ENCODE results near the gene HLA-DMA. TPM values are rescaled to one million over a fixed set of nuclear protein-coding genes. Genes with fewer than 3 reads are reported as not detected.
A peak's percentile ranks its signal among the peaks of the same experiment; 100 is the strongest.

HLA-DMA gene
- total and polyA plus RNA-seq, 7 donors = 16.3 to 131 (median 22.2) TPM

DNA sequence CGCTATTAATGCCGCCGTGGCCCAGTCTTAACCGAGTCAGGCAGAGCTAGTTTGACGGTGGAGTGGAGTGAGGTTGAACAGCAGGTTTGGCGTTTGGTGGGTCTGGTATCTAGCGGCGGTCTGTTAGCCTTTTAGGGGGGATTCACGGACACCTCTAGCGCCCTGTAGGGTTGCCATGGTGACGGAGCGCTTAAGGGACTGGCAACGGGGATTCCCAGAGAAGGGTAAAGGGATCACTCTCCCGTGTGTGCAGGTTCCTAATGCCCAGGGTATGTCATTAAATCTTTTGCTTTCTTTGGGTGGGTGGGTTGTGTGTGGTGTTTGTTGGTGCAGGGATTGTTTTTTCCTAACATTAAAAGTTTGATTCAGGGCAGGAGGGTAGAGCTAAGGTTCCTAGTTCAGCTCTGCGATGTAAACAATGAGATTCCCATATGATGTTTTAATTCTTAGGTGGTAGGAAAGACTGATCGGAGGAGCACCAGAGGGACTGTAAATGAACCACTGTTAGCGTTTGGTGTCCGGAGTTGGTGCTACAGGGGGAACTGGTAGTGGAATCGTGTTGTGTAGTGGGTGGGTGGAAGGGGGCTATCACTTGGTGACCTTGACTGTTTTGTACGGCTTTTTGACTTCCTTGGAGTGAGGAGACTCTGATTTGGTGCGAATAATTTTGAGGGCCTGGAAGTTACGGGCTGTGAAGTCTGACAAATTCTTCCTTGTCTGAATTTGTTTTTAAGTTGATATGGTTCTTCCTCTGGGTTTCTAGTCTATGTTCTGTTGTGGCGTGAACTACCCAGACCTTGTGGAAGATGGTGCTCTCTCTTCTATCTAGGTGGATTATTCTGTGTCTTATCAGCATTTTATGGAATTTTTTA, 20.5 kb upstream of the HLA-DMA start:
- peaks cover 50 to 54% (median 52%) of the 10 kb centered on the region in 4 donors for H3K36me3 ChIP-seq
- peaks cover 0 to 43% (median 40%) of the 10 kb centered on the region in 4 donors for H3K4me1 ChIP-seq
- H3K27ac ChIP-seq = peak overlapping the region; percentile 98 to 99 (median 98)
- no peak for TF ChIP-seq EP300 (IDR thresholded peaks at IDR 0.05)
- TF ChIP-seq POLR2AphosphoS5 (IDR thresholded peaks at IDR 0.05) = no peak
- no peak for TF ChIP-seq POLR2A (IDR thresholded peaks at IDR 0.05)
- TF ChIP-seq, protein P1, sequence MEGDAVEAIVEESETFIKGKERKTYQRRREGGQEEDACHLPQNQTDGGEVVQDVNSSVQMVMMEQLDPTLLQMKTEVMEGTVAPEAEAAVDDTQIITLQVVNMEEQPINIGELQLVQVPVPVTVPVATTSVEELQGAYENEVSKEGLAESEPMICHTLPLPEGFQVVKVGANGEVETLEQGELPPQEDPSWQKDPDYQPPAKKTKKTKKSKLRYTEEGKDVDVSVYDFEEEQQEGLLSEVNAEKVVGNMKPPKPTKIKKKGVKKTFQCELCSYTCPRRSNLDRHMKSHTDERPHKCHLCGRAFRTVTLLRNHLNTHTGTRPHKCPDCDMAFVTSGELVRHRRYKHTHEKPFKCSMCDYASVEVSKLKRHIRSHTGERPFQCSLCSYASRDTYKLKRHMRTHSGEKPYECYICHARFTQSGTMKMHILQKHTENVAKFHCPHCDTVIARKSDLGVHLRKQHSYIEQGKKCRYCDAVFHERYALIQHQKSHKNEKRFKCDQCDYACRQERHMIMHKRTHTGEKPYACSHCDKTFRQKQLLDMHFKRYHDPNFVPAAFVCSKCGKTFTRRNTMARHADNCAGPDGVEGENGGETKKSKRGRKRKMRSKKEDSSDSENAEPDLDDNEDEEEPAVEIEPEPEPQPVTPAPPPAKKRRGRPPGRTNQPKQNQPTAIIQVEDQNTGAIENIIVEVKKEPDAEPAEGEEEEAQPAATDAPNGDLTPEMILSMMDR (IDR thresholded peaks at IDR 0.05) = no peak
- intact Hi-C loops (cut with DNase I) = loop anchor here (5.0 kb wide), 1 partner anchor 444 kb away; the partner anchor contains the start of gene CUTA
- H3K4me3 ChIP-seq = peak overlapping the region; percentile 68 to 84 (median 82)
- H3K27me3 ChIP-seq = no peaks in the 10 kb centered on the region
- WGBS, 2 donors = 0% methylated on average over 23 of the region's 23 CpGs
- DNase-seq = peak; percentile 70
- no peaks in the 10 kb centered on the region for H3K9me3 ChIP-seq

DNA sequence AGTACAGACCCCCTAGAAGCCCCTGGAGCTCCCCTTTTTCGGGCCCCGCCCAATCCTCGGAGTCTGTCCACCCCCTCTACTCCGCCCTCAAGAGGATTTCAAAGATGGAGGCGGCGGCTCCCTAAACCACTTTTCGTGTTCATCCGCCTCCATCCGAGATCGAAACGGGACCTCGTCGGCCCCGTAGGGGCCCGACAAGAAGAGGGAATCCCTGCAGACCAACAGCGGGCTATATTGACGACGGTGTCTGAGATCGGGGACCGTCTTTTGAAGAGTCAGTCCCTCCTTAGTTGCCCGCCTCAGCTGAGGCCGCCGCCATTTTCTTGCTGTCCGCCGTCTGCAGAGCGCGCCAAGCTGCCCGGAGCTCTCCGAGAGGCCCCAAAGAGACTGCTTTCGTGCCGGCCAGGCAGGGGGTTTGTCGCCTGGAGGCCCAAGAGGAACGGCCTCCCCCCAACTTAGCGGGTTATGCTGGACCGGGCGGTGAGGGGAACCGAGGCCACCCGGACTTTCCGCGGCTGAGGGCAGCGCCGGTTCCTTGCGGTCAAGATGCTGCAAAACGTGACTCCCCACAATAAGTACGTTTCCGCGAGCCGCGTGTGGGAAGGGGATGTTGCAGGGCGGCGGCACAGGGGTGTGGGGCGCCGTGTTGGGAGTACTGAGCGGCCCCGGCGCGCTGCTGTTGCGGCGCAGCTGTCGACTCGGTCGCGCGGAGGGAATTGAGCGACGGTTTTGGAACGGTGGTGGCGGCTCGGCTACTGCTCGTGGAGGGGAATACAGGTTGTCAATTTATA, 19.7 kb upstream of the HLA-DMA start:
- DNase-seq = peak; percentile 78
- Histone ChIP-seq H3K4me3 (peak overlapping the region; percentile 68 to 84 (median 82)), H3K9me3 (no peaks in the 10 kb centered on the region), H3K4me1 (peaks cover 0 to 41% (median 35%) of the 10 kb centered on the region in 4 donors), H3K27me3 (no peaks in the 10 kb centered on the region), H3K36me3 (peaks cover 42 to 45% (median 44%) of the 10 kb centered on the region in 4 donors), H3K27ac (peak overlapping the region; percentile 98 to 99 (median 98))
- intact Hi-C loops (cut with DNase I) = loop anchor here (5.0 kb wide), 1 partner anchor 445 kb away; the partner anchor contains the start of gene CUTA
- WGBS, 2 donors = 0% methylated on average over 70 of the region's 70 CpGs
- TF ChIP-seq, protein P1 (IDR thresholded peaks at IDR 0.05) = no peak
- TF ChIP-seq EP300 (IDR thresholded peaks at IDR 0.05) (no peak), POLR2AphosphoS5 (IDR thresholded peaks at IDR 0.05) (peak in 2 of 4 donors; percentile 23 to 35), POLR2A (IDR thresholded peaks at IDR 0.05) (no peak)

DNA sequence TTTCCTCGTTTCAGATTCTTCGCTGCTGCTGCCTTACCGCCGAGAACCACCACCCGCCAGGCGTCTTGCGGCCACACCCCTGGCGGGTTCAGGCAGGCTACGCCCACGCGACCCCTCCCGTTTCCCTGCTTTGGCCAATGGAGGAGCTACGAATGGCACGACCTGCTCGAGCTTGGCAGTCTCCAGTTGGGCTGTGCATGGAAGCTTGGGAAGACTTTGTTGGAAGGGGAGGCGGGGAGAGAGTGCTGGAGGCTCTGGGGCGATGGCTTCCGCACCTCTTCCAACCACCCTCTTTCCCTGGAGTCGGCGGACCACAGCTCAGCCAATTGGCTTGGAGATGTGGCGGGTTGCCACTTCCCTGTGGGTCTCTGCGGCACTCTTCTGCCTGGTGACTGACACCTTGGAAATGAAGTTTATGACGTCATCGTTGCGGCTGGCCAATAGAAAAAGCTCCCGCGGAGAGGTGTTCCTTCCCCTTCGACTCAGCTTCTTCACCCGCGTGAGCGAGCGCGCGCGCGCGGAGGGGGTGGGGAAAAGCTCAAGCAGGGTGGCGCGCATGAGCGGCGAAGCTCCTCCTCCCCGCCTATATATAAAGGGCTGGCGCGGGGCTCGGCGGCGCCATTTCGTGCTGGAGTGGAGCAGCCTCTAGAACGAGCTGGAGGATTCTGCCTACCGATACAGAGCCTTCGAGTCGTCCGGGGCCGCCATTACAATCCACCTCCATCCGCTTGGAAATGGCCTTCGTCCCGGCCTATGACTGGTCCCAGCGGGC, 18.9 kb upstream of the HLA-DMA start:
- Histone ChIP-seq H3K4me1 (peaks cover 0 to 41% (median 35%) of the 10 kb centered on the region in 4 donors), H3K27ac (peak overlapping the region; percentile 98 to 99 (median 98)), H3K27me3 (no peaks in the 10 kb centered on the region), H3K9me3 (no peaks in the 10 kb centered on the region), H3K4me3 (peak overlapping the region; percentile 71 to 87 (median 83)), H3K36me3 (peaks cover 34 to 38% (median 36%) of the 10 kb centered on the region in 4 donors)
- peak; percentile 100 for DNase-seq
- TF ChIP-seq, protein P1 (IDR thresholded peaks at IDR 0.05) = no peak
- TF ChIP-seq POLR2AphosphoS5 (IDR thresholded peaks at IDR 0.05) = peak; percentile 98 to 100 (median 100)
- TF ChIP-seq POLR2A (IDR thresholded peaks at IDR 0.05) = peak; percentile 99
- TF ChIP-seq EP300 (IDR thresholded peaks at IDR 0.05) = peak in 2 of 4 donors; percentile 48 to 82
- intact Hi-C loops (cut with DNase I) = loop anchor here (5.0 kb wide), 1 partner anchor 446 kb away; the partner anchor contains the start of gene CUTA
- WGBS, 2 donors = 0% methylated on average over 58 of the region's 58 CpGs

DNA sequence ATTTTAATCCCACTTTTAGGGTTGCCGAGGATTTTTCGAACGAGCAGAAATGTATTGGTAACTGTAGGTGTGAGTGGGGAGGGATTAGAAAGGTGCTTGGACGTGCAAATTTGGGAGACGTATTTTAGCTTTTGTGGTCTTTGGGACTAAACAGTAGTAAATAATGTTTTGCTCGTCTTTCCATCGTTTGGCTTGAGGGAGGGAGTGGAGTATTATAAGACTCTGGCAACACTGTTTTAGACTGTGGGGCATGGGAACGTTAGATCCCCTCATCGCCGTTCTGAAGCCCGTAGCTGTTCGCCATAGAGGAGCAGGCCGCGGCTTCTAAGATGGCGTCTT, 18.3 kb upstream of the HLA-DMA start:
- no peaks in the 10 kb centered on the region for H3K9me3 ChIP-seq
- peak overlapping the region; percentile 70 to 87 (median 78) for H3K4me3 ChIP-seq
- intact Hi-C loops (cut with DNase I) = loop anchor here (5.0 kb wide), 1 partner anchor 446 kb away; the partner anchor contains the start of gene CUTA
- no peak for TF ChIP-seq POLR2AphosphoS5 (IDR thresholded peaks at IDR 0.05)
- TF ChIP-seq, protein P1 (IDR thresholded peaks at IDR 0.05) = no peak
- no peak for TF ChIP-seq POLR2A (IDR thresholded peaks at IDR 0.05)
- TF ChIP-seq EP300 (IDR thresholded peaks at IDR 0.05) = no peak
- peaks cover 0 to 41% (median 34%) of the 10 kb centered on the region in 4 donors for H3K4me1 ChIP-seq
- 0% methylated on average over 15 of the region's 15 CpGs for WGBS, 2 donors
- DNase-seq = no peak
- H3K36me3 ChIP-seq = peaks cover 29 to 32% (median 31%) of the 10 kb centered on the region in 4 donors
- H3K27me3 ChIP-seq = no peaks in the 10 kb centered on the region
- peak overlapping the region; percentile 98 to 99 (median 98) for H3K27ac ChIP-seq

Measured in sigmoid colon (tissue), 7 donors.